Activated naive CD8-positive, alpha-beta T cell treated with anti-CD3 and anti-CD28 coated beads, Interleukin-2, amount 10 ng/mL, durations not matched to agents 7 days and 5 days (primary cell): Measurements from ENCODE around the gene RGS6. TPM values are rescaled to one million over a fixed set of nuclear protein-coding genes. Genes with fewer than 3 reads are reported as not detected.
"Not testable (repeated sequence)": the region's sequence is repeated elsewhere in the genome, so short reads cannot be mapped to it uniquely, and the experiment has no call there.

Experiments used
- ATAC-seq: fragments of 150-1000 bp; cut with Tn5 transposase; one replicate; pipeline ENCODE4 v1.10.0; 2021; ENCODE audit warnings: low read depth, moderate library complexity
- POLR2A ChIA-PET: fragments of 350-600 bp; sonication (Branson Sonifier 250); formaldehyde crosslinking; loops from one replicate; lab custom pipeline; 2021; ENCODE audit warnings: antibody characterized with exemption; lab: Charles Lee
- DNase-seq: peaks from one replicate; pipeline ENCODE4 v3.0.0; 2021
- H3K27ac Mint-ChIP-seq: one replicate; pipeline ENCODE4 v1.8.0; 2022; ENCODE audit warnings: mild to moderate bottlenecking, mixed read lengths
- H3K27me3 Mint-ChIP-seq: one replicate; pipeline ENCODE4 v1.8.0; 2022; ENCODE audit warnings: mild to moderate bottlenecking, moderate library complexity, mixed read lengths
- H3K36me3 Mint-ChIP-seq: one replicate; pipeline ENCODE4 v1.8.0; 2021; ENCODE audit warnings: mild to moderate bottlenecking, mixed read lengths
- H3K4me1 Mint-ChIP-seq: one replicate; pipeline ENCODE4 v1.8.0; 2021; ENCODE audit warnings: mixed read lengths
- H3K4me3 Mint-ChIP-seq: one replicate; pipeline ENCODE4 v1.8.0; 2022; ENCODE audit warnings: mild to moderate bottlenecking, moderate library complexity, mixed read lengths
- H3K9me3 Mint-ChIP-seq: one replicate; pipeline ENCODE4 v1.8.0; 2021; ENCODE audit warnings: mixed read lengths
- total RNA-seq, 2 experiments: library from RNA; stranded (reverse); gene quantifications; one replicate each; pipeline ENCODE4 v1.2.3, GENCODE V29; 2021

Gene RGS6
- total RNA-seq, 2 experiments from 2014 or later: 0.08 TPM; not detected in 1

- Mint-ChIP-seq H3K9me3 (no peaks in the 10 kb centered on the region), H3K4me3 (peak overlapping the region; percentile 2), H3K4me1 (peaks cover 11% of the 10 kb centered on the region), H3K27me3 (peaks cover 60% of the 10 kb centered on the region), H3K27ac (no peak overlapping the region), H3K36me3 (no peaks in the 10 kb centered on the region)
- DNase-seq: no peak
- POLR2A ChIA-PET: no interaction called here
- ATAC-seq: no peak
Observed at GRCh38 chr14:71931492-71932228, 569 bp upstream of the RGS6 start.

DNA sequence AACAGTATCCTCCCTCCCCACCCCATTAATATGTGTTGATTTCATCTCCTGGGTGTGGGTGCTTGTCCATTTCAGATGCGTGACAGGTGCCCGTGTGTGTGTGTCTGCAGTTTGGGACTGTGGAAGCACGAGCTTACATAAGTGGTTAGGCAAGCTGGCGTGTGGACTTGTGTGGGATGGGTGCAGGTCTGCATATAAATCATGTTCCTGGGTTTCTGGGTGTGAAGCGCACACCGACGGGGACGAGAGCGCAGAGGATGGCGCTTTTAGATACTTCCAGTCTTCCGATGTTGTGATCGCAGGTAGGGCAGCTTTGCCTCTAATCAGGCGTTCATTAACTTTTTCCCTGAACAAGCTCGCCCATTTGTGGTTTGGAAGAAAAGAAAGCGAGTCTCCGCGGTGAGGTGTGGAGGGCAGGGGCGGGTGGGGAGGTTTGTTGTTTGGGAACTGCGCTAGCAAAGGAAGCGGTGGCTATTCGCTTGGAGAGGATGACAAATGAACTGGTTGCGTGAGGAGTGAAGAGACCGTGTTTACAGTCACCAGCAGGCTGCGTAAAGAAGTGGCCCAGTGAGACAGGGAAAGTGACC is 865 bp downstream of the RGS6 start:
- Mint-ChIP-seq H3K4me1 (peaks cover 11% of the 10 kb centered on the region), H3K36me3 (no peaks in the 10 kb centered on the region), H3K27ac (no peak overlapping the region), H3K9me3 (no peaks in the 10 kb centered on the region), H3K4me3 (peak overlapping the region; percentile 65), H3K27me3 (peaks cover 62% of the 10 kb centered on the region)
- ATAC-seq: no peak
- no peak for DNase-seq
- POLR2A ChIA-PET: no interaction called here

GRCh38 chr14:71938273-71938672 is 6.0 kb downstream of the RGS6 start:
- H3K36me3 Mint-ChIP-seq, H3K27ac Mint-ChIP-seq, POLR2A ChIA-PET, H3K4me1 Mint-ChIP-seq, H3K4me3 Mint-ChIP-seq, ATAC-seq, DNase-seq, H3K9me3 Mint-ChIP-seq: not testable (repeated sequence)
- peaks cover 29% of the 10 kb centered on the region for H3K27me3 Mint-ChIP-seq

DNA sequence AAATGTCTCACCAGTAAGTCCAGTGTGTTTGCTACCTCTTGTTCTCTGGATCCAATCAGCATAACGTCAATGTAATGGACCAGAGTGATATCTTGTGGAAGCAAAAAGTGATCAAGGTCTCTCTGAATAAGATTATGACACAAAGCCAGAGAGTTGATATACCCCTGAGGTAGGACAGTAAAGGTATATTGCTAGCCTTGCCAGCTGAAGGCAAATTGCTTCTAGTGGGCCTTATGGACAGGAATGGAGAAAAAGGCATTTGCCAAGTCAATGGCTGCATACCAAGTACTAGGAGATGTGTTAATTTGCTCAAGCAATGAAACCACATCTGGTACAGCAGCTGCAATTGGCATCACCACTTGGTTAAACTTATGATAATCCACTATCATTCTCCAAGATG is 7.1 kb downstream of the RGS6 start:
- DNase-seq, H3K4me3 Mint-ChIP-seq, H3K4me1 Mint-ChIP-seq, H3K36me3 Mint-ChIP-seq, ATAC-seq, H3K27ac Mint-ChIP-seq, H3K9me3 Mint-ChIP-seq, POLR2A ChIA-PET: not testable (repeated sequence)
- H3K27me3 Mint-ChIP-seq: peaks cover 20% of the 10 kb centered on the region

DNA sequence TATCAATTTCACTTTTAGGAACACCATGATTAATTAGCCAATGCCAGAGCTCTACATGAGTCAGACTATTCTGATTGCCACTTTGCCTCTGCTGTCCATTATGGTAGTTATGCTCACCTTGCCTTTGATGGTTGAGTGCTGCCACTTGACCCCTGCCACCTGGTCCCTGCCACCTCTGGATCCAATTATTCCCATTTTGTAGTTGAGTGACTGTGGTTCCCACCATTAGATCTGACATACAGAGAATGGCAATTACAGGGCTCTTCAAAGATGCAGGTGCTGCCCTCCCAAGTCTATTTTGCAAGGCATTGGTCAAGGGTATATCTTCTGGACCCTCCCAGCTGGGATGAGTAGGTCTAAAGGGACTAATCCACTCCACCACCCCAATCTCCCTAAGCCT is 8.3 kb downstream of the RGS6 start:
- H3K4me1 Mint-ChIP-seq, ATAC-seq, H3K36me3 Mint-ChIP-seq, POLR2A ChIA-PET, H3K27ac Mint-ChIP-seq, H3K4me3 Mint-ChIP-seq, DNase-seq, H3K9me3 Mint-ChIP-seq: not testable (repeated sequence)
- H3K27me3 Mint-ChIP-seq: peaks cover 15% of the 10 kb centered on the region

GRCh38 chr14:71941616-71942015 is 9.4 kb downstream of the RGS6 start:
- not testable (repeated sequence) for H3K4me1 Mint-ChIP-seq, DNase-seq, H3K27ac Mint-ChIP-seq, H3K4me3 Mint-ChIP-seq, H3K36me3 Mint-ChIP-seq, H3K9me3 Mint-ChIP-seq, ATAC-seq
- peaks cover 13% of the 10 kb centered on the region for H3K27me3 Mint-ChIP-seq
- POLR2A ChIA-PET: interaction anchor here (0.6 kb wide), 1 partner anchor 377 kb away, joined by 3 read pairs; no protein-coding TSS in a partner anchor

DNA sequence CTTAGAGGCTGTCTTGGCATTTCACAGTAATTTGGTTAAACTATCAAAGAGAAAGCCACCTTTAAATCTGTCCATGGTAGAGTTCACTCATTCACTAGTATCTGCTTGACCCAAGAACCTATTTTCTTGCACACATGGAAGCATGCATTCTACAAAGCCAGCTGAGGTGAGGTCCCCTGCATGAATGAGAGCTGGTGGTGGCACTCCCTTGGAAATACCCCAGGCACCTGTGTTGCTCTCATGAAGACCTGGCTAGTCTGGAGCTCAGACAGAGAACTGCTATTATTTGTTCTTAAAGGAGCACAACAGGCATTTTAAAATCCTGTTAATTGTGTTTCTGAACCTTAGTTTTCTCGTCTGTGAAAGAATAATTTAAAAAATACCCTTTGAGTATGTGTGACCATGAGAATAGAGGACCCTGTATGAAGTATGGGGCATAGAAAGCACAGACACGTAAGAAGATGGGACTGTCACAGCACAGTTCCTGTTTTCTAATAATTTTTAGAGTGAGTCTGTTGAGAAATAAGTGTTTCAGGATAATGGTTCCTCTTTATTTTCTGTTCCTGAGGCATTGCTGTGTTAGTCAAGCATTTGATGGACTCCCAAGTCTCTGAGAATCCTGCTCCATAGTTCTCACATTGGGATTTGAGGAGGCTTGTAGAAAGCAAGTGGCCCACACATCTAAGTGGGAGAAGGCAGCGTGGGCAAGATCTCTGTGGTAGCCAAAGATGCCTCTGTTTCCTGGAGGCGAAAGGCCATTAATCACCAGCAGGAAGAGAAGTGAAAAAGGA is 10.9 kb downstream of the RGS6 start:
- H3K27me3 Mint-ChIP-seq: peaks cover 17% of the 10 kb centered on the region
- ATAC-seq (no peak), DNase-seq (no peak)
- H3K9me3 Mint-ChIP-seq: peaks cover 4% of the 10 kb centered on the region
- H3K4me3 Mint-ChIP-seq: no peak overlapping the region
- no peaks in the 10 kb centered on the region for H3K4me1 Mint-ChIP-seq
- H3K36me3 Mint-ChIP-seq: no peaks in the 10 kb centered on the region
- no peak overlapping the region for H3K27ac Mint-ChIP-seq
- POLR2A ChIA-PET: interaction anchor here (0.6 kb wide), 1 partner anchor 473 kb away, joined by 4 read pairs; no protein-coding TSS in a partner anchor

- no peaks in the 10 kb centered on the region for H3K36me3 Mint-ChIP-seq
- H3K4me3 Mint-ChIP-seq: no peak overlapping the region
- ATAC-seq: no peak
- no peak for DNase-seq
- peaks cover 4% of the 10 kb centered on the region for H3K9me3 Mint-ChIP-seq
- H3K4me1 Mint-ChIP-seq: no peaks in the 10 kb centered on the region
- peaks cover 17% of the 10 kb centered on the region for H3K27me3 Mint-ChIP-seq
- POLR2A ChIA-PET: no interaction called here
- H3K27ac Mint-ChIP-seq: no peak overlapping the region
Observed at GRCh38 chr14:71943695-71944018, 11.4 kb downstream of the RGS6 start.

DNA sequence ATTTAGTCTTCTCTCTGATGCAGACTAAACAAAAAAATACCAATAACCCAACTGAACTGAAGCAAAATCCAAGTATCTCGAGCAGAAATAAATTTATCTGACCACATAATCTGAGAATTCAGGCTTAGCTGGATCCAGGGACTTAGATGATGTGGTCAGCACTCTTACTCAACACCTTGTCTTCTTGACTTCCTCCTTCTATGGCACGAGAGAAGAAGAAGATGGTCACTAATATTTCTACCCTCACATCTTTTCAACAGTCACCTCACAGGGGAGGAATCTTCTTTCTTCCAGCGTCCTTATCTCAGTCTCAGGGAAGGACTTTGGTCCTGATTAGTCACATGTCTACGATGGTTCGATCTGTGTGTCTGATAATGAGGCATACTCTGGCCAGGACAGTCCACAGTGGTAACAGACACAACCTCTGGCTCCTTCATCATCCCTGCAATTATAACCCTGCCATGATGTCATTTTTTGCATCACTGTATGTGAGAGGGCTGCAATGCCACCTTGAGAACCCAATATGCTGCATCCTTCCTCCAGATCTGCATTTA is 15.8 kb downstream of the RGS6 start:
- DNase-seq: no peak
- Mint-ChIP-seq H3K4me3 (no peak overlapping the region), H3K36me3 (no peaks in the 10 kb centered on the region), H3K9me3 (no peaks in the 10 kb centered on the region), H3K27me3 (peaks cover 30% of the 10 kb centered on the region), H3K27ac (no peak overlapping the region), H3K4me1 (no peaks in the 10 kb centered on the region)
- POLR2A ChIA-PET: no interaction called here
- ATAC-seq: no peak

GRCh38 chr14:71952381-71953363 is 20.4 kb downstream of the RGS6 start:
- H3K4me1 Mint-ChIP-seq: no peaks in the 10 kb centered on the region
- H3K36me3 Mint-ChIP-seq: no peaks in the 10 kb centered on the region
- peaks cover 25% of the 10 kb centered on the region for H3K27me3 Mint-ChIP-seq
- ATAC-seq: no peak
- H3K9me3 Mint-ChIP-seq: no peaks in the 10 kb centered on the region
- H3K27ac Mint-ChIP-seq: no peak overlapping the region
- no peak overlapping the region for H3K4me3 Mint-ChIP-seq
- no peak for DNase-seq
- POLR2A ChIA-PET: no interaction called here

DNA sequence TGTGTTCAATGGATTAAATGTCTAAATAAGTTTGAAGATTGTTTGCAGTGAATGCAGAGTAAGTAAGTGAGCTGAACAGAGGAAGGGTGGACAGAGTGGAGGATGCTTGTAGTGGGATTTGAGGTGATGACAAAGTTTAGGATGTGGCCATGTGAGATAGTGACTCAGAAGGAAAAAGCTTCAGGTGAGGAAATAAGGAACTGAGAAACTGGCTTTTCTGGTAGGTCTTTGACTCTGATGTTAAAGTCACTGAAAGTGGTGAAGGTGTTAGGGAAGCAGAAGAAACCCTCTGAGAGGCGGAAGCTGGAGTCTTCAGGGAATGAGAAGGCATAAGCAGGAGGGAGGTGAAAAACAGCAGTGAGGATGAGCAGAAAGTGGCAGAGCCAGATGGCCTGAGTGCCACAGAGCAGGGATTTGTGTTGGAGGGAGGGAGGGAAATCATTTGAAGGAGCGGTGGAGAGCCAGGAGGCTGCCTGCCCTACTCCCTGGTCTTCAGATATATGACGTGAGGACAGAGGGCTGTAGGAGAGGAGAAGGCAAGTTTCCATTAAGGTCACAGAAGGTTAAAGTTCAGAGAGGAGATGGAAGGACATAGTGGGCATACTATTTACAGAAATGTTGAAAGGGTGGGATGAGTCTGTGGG is 24.8 kb downstream of the RGS6 start:
- no peak for DNase-seq
- POLR2A ChIA-PET: no interaction called here
- H3K4me1 Mint-ChIP-seq: no peaks in the 10 kb centered on the region

DNA sequence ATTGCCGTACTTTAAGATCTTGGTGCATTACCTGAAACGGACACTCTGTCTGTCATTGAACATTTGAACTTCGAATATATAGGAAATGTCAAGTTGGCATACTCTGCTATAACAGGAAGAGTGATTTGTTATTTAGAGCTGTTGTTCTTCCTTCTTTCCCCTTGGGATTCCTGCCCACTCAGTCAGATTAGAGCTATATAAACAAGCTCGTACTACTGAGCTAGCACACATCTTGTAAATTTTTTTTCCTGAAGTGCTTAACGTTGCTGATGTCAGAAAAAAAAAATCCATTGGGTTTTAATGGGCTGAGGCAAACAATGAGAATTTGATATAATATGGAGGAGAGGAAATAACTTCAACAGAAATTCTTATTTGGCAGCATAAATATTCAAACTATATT is 26.8 kb downstream of the RGS6 start:
- no peak for DNase-seq
- Mint-ChIP-seq H3K27ac (no peak overlapping the region), H3K4me1 (no peaks in the 10 kb centered on the region), H3K9me3 (no peaks in the 10 kb centered on the region), H3K27me3 (peaks cover 8% of the 10 kb centered on the region), H3K4me3 (no peak overlapping the region), H3K36me3 (no peaks in the 10 kb centered on the region)
- no peak for ATAC-seq
- POLR2A ChIA-PET: no interaction called here

More for the DNA sequence above, 24.8 kb downstream of the RGS6 start:
- Mint-ChIP-seq H3K9me3 (no peaks in the 10 kb centered on the region), H3K27me3 (peaks cover 11% of the 10 kb centered on the region), H3K27ac (no peak overlapping the region), H3K36me3 (no peaks in the 10 kb centered on the region), H3K4me3 (no peak overlapping the region)
- ATAC-seq: no peak
